Heart right ventricle (tissue), 16 donors: ENCODE data around the gene CTDSP1. TPM values are rescaled to one million over a fixed set of nuclear protein-coding genes. Genes with fewer than 3 reads are reported as not detected.
A peak's percentile ranks its signal among the peaks of the same experiment; 100 is the strongest.

Source experiments
- ATAC-seq, 8 donors: fragments of 200-7000 bp; cut with Tn5 transposase; one replicate each; pipeline ENCODE4 v1.9.1; 2020; ENCODE audit warnings: mild to moderate bottlenecking in 8 of 8, moderate library complexity in 8 of 8, moderate number of reproducible peaks in 1 of 8
- DNase-seq, 2 donors: peaks; one replicate each; pipeline ENCODE4 v3.0.0-alpha.2; 2020
- H3K27ac ChIP-seq, 10 donors: fragments of 200-600 bp; sonication (generic) in 2 of 10; one replicate each; pipeline versions ENCODE4 v1.5.0 to v1.8.0; 2020 to 2022; ENCODE audit warnings: mild to moderate bottlenecking in 3 of 10
- H3K27me3 ChIP-seq, 7 donors: fragments of 200-600 bp; one replicate each; pipeline ENCODE4 v1.8.0; 2021 to 2022; ENCODE audit warnings: mild to moderate bottlenecking in 2 of 7
- H3K36me3 ChIP-seq, 9 donors: fragments of 200-600 bp; sonication (generic) in 1 of 9; one replicate each; pipeline versions ENCODE4 v1.5.0 to v1.8.0; 2020 to 2022; ENCODE audit warnings: mild to moderate bottlenecking in 2 of 9
- H3K4me1 ChIP-seq, 9 donors: fragments of 200-600 bp; sonication (generic) in 1 of 9; one replicate each; pipeline versions ENCODE4 v1.5.0 to v1.8.0; 2020 to 2022; ENCODE audit warnings: mild to moderate bottlenecking in 4 of 9
- H3K4me3 ChIP-seq, 10 donors: fragments of 200-600 bp; sonication (generic) in 2 of 10; one replicate each; pipeline versions ENCODE4 v1.5.0 to v1.8.0; 2020 to 2022; ENCODE audit warnings: mild to moderate bottlenecking in 7 of 10, moderate library complexity in 2 of 10
- H3K9me3 ChIP-seq, 11 donors: fragments of 200-600 bp in 10 of 11; sonication (generic) in 2 of 11; one replicate each; pipeline versions ENCODE4 v1.5.0 to v1.8.0; 2013 to 2022; ENCODE audit warnings: mild to moderate bottlenecking in 2 of 11, control low read depth in 1 of 11, moderate library complexity in 1 of 11
- WGBS, 2 donors: extraction: QIAGEN DNeasy Blood & Tissue Kit; methylation state at CpG; one replicate each; pipeline ENCODE4 v1.1.7; 2013; ENCODE audit warnings: inconsistent platforms in 1 of 2; 5-methylcytosine and 5-hydroxymethylcytosine counted together
- intact Hi-C, 10 donors: fragments of 100-400 bp; cut with DNase I; formaldehyde crosslinking; loops; one replicate each; pipeline versions ENCODE4 v1.11.1 to v1.14.2; 2022
- polyA plus RNA-seq, 2 donors: library from polyadenylated mRNA; stranded (reverse); fragments of 200-250 nt; gene quantifications; one replicate each; pipeline ENCODE4 v1.2.3, GENCODE V29; 2013
- total RNA-seq, 10 donors: library from RNA; stranded (reverse); fragmentation: NEBNext Ultra II Directional in 3 of 10; extraction: Animal tissue kit (Norgen Biotek cat#: 25700) in 3 of 10; gene quantifications; one replicate each; pipeline versions ENCODE4 v1.2.1 to v1.2.4, GENCODE V29; 2021 to 2023
- TF ChIP-seq, protein P1 (sequence below), 9 donors: fragments of 200-600 bp; sonication (generic) in 2 of 9; IDR thresholded peaks; one replicate each; pipeline versions ENCODE4 v1.5.0 to v1.8.0; 2021 to 2022; ENCODE audit warnings: antibody characterized with exemption in 9 of 9, mild to moderate bottlenecking in 5 of 9, moderate library complexity in 1 of 9
- donor health status: Arrhythmogenic right ventricular cardiomyopathy.
- donor health status: ischemic (EF 13 %, LVEDD 7.1; RV severe dilation, severe dysfunction).
- donor health status: healthy with polysubstance abuse.
- donor health status: DM: no; HTN: yes; CAD: no.
- donor health status: DM: no; HTN: no; CAD: no.
- donor health status: ischemic (EF 25% LVEDD 6.9; RV normal size, moderate dysfunction).
- donor health status: ischemic (EF 25% LVEDD 5.7; RV mildly dilated, moderate dysfunction).
- donor health status: healthy.
- donor health status: DM: yes; HTN: yes; CAD: no.
- donor health status: Ischemic cardiomyopathy.
- donor health status: ischemic (EF 35%, LVEDD 5.7; RV mildly dilated, moderate dysfunction).
- donor health status: nonischemic (EF 11% LVEDD 7.7; RV severe dilation, severe dysfunction).
- donor health status: DM: yes; HTN: yes; CAD: no.
- donor health status: PGD.
- donor health status: ischemic (EF 29% LVEDD 5.4; RV normal size, mild dysfunction).
- donor health status: nonischemic (EF 23%, LVEDD 6.1; RV moderate dilation, normal function).

CTDSP1 gene
- total and polyA plus RNA-seq, 12 donors = 77.9 to 118 (median 89.5) TPM

DNA sequence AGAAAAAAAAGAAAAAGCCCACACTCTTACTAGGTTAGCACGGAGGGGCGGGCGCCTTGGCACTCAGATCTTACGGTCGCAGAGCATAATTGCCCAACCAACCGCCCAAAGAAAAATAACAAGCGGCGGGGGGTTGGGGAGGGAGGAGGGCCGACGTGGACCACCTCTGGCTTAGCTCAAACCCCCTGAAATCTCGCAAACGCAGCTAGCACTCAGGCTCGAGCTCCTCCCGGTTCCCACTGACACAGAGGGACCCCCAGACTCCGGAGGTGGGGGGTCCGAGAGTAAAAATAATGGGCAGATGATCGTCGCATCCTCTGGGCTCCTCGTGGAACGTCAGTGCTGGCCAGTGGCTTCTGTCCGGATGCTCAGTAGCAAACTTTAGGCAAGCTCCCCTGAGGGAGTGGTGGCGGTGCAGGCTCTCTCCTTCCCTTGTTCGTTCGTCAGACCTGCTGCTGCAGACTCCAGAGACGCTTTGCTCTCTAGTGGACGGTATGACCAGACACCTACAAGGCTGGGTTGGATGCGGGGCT is 31.0 kb upstream of the CTDSP1 start:
- Histone ChIP-seq H3K4me3 (peak overlapping the region in 6 of 10 donors; percentile 57 to 67 (median 62)), H3K27ac (peak overlapping the region in 9 of 10 donors; percentile 49 to 99 (median 93)), H3K4me1 (peaks cover 0 to 66% (median 13%) of the 10 kb centered on the region in 9 donors), H3K36me3 (no peaks in the 10 kb centered on the region), H3K9me3 (peaks cover 0 to 11% (median 7%) of the 10 kb centered on the region in 11 donors), H3K27me3 (no peaks in the 10 kb centered on the region)
- peak; percentile 38 to 50 for DNase-seq
- 26 to 29% methylated on average over 27 of the region's 27 CpGs for WGBS, 2 donors
- ATAC-seq = peak in 6 of 8 donors; percentile 9 to 53 (median 28)
- TF ChIP-seq, protein P1, sequence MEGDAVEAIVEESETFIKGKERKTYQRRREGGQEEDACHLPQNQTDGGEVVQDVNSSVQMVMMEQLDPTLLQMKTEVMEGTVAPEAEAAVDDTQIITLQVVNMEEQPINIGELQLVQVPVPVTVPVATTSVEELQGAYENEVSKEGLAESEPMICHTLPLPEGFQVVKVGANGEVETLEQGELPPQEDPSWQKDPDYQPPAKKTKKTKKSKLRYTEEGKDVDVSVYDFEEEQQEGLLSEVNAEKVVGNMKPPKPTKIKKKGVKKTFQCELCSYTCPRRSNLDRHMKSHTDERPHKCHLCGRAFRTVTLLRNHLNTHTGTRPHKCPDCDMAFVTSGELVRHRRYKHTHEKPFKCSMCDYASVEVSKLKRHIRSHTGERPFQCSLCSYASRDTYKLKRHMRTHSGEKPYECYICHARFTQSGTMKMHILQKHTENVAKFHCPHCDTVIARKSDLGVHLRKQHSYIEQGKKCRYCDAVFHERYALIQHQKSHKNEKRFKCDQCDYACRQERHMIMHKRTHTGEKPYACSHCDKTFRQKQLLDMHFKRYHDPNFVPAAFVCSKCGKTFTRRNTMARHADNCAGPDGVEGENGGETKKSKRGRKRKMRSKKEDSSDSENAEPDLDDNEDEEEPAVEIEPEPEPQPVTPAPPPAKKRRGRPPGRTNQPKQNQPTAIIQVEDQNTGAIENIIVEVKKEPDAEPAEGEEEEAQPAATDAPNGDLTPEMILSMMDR (IDR thresholded peaks at IDR 0.05) = peak in 2 of 9 donors; percentile 17 to 30
- intact Hi-C loops = no loop called here

DNA sequence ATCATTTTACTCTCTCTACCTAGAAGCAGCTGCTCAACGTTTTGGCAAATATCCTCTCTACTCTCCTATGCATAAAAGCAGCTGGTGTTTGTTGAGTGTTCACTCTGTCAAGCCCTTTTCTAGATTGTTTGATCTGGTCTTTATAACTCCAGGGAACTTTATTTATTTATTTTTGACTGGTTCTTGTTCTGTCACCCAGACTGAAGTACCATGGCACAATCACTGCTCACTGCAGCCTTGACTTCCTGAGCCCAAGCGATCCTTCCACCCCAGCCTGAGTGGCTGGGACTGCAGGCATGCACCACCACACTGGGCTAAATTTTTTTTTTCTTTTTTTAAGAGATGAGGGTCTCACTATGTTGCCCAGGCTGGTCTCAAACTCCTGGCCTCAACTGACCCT is 30.3 kb upstream of the CTDSP1 start:
- peaks cover 0 to 11% (median 7%) of the 10 kb centered on the region in 11 donors for H3K9me3 ChIP-seq
- 55 to 63% methylated on average over 2 of the region's 2 CpGs for WGBS, 2 donors
- DNase-seq = no peak
- H3K4me1 ChIP-seq = peaks cover 0 to 59% (median 13%) of the 10 kb centered on the region in 9 donors
- TF ChIP-seq, protein P1 (IDR thresholded peaks at IDR 0.05) = no peak
- no peak for ATAC-seq
- intact Hi-C loops = no loop called here
- peak overlapping the region in 1 of 10 donors; percentile 62 for H3K4me3 ChIP-seq
- peak overlapping the region in 8 of 10 donors; percentile 49 to 99 (median 92) for H3K27ac ChIP-seq
- H3K27me3 ChIP-seq = no peaks in the 10 kb centered on the region
- no peaks in the 10 kb centered on the region for H3K36me3 ChIP-seq

DNA sequence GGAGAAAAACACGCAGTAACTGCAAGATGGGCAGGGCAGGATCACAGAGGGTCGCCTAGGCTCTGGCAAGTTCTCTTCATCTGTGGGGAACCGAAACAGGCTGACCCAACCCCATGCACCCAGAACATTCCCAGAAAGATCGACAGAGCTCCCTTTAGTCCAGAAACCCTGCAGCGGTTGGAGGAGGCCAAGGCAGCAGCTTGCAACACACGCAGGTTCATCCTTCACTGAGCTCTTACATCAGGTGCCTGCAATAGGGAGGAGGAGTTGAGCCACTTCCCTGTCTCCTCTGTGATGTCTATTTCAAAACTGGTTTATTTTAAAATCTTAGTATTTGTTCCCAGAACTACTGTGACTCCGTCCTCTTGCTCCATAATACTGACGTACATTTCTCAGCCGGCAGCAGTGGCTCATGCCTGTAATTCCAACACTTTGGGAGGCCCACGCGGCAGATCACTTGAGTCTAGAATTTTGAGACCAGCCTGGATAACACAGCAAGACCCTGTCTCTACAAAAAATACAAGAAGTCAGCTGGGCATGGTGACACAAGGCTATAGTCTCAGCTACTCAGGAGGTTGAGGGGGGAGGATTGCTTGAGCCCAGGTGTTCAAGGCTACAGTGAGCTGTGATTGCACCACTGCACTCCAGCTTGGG is 29.1 kb upstream of the CTDSP1 start:
- H3K4me3 ChIP-seq = no peak overlapping the region
- peak overlapping the region in 7 of 10 donors; percentile 15 to 99 (median 92) for H3K27ac ChIP-seq
- intact Hi-C loops = no loop called here
- TF ChIP-seq, protein P1 (IDR thresholded peaks at IDR 0.05) = no peak
- no peaks in the 10 kb centered on the region for H3K27me3 ChIP-seq
- H3K36me3 ChIP-seq = no peaks in the 10 kb centered on the region
- H3K9me3 ChIP-seq = peaks cover 0 to 11% (median 7%) of the 10 kb centered on the region in 11 donors
- 73 to 74% methylated on average over 11 of the region's 11 CpGs for WGBS, 2 donors
- no peak for DNase-seq
- H3K4me1 ChIP-seq = peaks cover 0 to 57% (median 13%) of the 10 kb centered on the region in 9 donors
- ATAC-seq = peak in 5 of 8 donors; percentile 10 to 49 (median 20)

DNA sequence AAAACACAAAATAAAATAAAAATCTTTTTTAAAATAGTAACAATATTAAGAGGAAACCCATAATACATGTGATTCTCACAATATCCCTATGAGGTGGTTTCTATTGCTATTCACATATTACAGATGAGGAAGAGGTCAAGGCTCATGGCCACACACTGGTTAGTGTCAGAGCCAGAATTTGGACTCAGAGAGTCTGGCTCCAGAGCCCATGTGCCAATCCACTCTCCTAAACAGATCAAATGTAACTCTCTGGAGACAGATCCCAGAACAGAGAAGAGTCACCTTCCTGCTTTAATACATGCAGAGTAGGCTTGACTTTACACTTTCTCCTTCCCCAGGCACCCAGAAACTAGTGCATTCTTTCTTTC is 27.7 kb upstream of the CTDSP1 start:
- H3K4me1 ChIP-seq = peaks cover 0 to 56% (median 13%) of the 10 kb centered on the region in 9 donors
- peaks cover 0 to 3% (median 1%) of the 10 kb centered on the region in 11 donors for H3K9me3 ChIP-seq
- no peak overlapping the region for H3K4me3 ChIP-seq
- TF ChIP-seq, protein P1 (IDR thresholded peaks at IDR 0.05) = no peak
- no peak for DNase-seq
- H3K27me3 ChIP-seq = no peaks in the 10 kb centered on the region
- peak overlapping the region in 5 of 10 donors; percentile 7 to 99 (median 51) for H3K27ac ChIP-seq
- intact Hi-C loops = no loop called here
- no peak for ATAC-seq
- no peaks in the 10 kb centered on the region for H3K36me3 ChIP-seq
